ENCODE measurements around the gene CASP3.

Gene CASP3

DNA sequence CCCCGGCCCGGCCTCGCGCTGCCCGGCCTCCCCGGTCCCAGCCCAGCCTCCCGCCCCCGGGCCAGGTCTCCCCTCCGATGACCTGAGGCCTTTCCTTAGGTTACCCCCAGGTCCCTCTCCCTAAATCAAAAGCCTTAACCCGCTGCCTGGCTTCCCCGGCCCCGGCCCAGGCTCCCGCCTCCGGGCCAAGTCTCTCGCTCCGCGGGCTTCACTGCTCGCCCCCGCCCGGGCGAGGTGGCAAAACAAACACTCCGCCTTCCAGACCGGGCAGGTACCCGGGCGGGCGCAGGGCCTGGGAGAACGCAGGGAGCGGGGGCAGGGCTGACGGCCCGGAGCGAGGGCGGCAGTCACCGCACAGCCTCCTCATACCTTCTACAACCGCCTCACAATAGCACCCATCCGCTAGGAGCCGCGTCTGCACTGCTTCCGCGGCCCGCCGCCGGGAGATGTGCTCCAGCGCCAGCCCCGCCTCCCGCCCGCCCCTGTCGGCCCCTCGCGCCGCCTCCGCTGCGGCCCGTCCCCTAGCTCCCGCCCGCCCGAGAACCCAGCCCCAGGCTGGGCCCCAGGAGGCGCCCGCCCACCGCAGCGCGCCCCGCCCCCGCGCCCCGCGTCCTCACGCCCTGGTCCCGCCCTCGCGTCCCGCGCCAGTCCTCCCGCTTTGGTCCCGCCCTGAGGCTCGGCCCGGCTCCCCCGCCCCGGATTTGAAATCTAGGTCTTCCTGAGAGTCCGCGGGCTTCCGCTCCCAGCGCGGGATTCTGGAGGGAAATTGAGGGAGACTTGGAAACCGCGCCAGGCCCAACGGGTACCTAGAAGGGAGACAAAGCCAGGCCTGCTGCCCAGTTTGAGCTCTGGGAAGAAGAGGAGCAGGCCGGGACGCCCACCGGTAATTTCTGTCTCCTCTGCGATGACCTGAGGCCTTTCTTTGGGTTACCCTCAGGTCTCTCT, at the start of gene CASP3, which contains the start of gene PRIMPOL:
CASP3 (minus strand) TSS at position 422 of the 945 bp plus-strand sequence. CDS start 10,994 bp downstream, outside the sequence.
PRIMPOL (plus strand) TSS at position 713 of the 945 bp plus-strand sequence. CDS start 7,403 bp downstream, outside the sequence.
- Mint-ChIP-seq H3K4me1 (peaks cover 45% of the 10 kb centered on the region), H3K27me3 (no peaks in the 10 kb centered on the region), H3K4me3 (peak within 1 kb of the TSS; percentile 93), H3K9me3 (no peaks in the 10 kb centered on the region), H3K36me3 (peaks cover 23% of the 10 kb centered on the region), H3K27ac (peak within 1 kb of the TSS; percentile 85)
- ATAC-seq, result peak; percentile 98

DNA sequence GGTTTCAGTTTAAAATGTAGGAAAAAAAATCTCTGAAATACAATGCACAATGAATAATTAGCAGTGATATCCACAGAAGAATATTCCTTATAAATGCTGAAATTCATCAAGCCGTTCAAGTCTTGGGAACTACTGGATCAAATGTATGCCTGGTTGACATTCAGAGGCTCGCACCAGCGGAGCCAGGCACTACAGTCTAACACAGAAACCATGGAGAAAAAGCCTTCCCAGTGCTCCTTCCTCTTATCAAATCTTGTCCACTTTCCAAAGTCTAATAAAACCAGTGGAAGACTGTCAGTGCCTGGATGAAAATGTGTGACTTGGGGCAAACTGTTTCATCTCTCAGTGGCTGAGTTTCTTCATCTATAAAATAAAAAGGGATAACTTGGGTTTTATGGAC, 48.7 kb upstream of the CASP3 start:
- Mint-ChIP-seq H3K4me3 (no peak overlapping the region), H3K36me3 (peaks cover 11% of the 10 kb centered on the region), H3K9me3 (no peaks in the 10 kb centered on the region), H3K27me3 (no peaks in the 10 kb centered on the region), H3K4me1 (no peaks in the 10 kb centered on the region), H3K27ac (no peak overlapping the region)
- no peak for ATAC-seq

DNA sequence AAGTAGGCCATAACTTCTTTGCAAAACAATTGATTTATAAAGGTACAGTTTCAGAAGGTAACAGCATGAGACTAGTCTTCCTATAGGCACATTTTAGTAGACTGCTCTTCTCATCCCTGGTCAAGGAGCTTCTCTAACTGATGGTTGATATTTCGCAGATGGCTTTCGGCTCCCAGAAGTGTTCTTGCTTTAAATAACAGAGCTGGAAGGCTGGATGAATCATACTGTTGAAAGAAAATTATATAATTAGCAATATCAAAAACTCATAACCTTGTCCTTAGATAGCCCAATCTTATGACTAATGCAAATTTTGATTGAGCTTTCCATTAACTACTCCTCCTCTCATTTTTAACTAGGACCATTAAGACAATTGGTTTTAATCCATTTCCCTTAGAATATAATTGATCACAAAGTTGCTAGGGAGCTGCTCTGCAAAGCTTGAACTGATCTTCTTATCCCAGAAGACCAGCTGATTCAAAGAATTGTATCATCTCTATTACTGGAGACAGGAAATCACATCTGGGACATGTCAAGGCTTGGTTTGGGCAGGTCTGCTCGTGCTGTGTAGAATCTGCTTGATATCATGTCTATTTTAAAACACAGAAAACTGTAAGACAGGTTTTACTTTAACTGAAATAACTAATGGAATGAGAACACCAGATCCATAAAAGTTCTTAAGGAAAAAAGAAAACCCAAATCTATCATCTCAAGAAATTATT, 46.1 kb upstream of the CASP3 start:
- H3K36me3 Mint-ChIP-seq, result peaks cover 21% of the 10 kb centered on the region
- ATAC-seq, result no peak
- H3K4me3 Mint-ChIP-seq, result no peak overlapping the region
- H3K27ac Mint-ChIP-seq, result no peak overlapping the region
- no peaks in the 10 kb centered on the region for H3K27me3 Mint-ChIP-seq
- H3K4me1 Mint-ChIP-seq, result no peaks in the 10 kb centered on the region
- H3K9me3 Mint-ChIP-seq, result no peaks in the 10 kb centered on the region

DNA sequence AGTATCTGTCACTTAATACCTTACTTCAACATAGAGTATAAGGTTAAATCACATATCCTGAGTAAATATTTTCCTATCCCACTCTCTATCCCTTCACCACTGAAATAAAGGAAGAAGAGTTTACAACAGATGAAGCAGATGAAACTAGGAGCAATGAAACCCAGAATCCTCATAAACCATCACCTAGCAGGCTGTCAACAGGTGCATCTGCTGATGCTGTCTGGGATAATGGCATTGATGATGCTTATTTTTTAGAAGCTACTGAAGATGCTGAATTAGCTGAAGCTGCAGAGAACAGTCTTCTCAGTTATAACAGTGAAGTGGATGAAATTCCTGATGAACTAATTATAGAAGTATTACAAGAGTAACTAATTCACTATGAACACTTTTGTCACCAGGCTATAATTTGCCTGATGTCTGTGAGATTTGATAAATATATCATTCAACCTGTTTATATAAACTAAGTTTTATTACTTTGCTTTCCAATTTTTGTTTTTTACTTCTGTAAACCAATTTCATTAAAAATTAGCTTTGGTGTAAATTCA, 45.2 kb upstream of the CASP3 start:
- Mint-ChIP-seq H3K27me3 (no peaks in the 10 kb centered on the region), H3K4me3 (no peak overlapping the region), H3K9me3 (no peaks in the 10 kb centered on the region), H3K27ac (no peak overlapping the region), H3K36me3 (peaks cover 21% of the 10 kb centered on the region), H3K4me1 (no peaks in the 10 kb centered on the region)
- no peak for ATAC-seq

DNA sequence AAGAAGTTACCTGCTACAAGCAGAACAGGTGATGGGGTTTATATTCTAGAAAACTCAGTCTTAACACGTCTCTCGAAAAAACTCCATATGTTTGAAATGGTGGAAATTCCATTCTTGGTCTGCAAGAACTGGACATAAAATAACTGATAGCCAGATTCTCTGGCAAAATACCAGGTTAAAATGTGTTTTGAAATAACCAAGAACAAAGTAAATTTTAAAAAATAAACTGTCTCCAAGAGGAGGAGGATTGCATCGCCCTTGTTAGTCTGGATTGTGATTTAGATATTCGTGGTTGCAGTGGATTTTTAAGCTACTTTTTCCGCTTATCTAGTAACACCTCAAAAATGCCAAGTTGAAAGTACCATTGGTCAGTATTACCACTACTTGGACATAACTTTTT, 43.8 kb upstream of the CASP3 start:
- ATAC-seq, result no peak
- no peaks in the 10 kb centered on the region for H3K27me3 Mint-ChIP-seq
- H3K4me3 Mint-ChIP-seq, result no peak overlapping the region
- no peaks in the 10 kb centered on the region for H3K4me1 Mint-ChIP-seq
- H3K27ac Mint-ChIP-seq, result no peak overlapping the region
- peaks cover 21% of the 10 kb centered on the region for H3K36me3 Mint-ChIP-seq
- no peaks in the 10 kb centered on the region for H3K9me3 Mint-ChIP-seq

DNA sequence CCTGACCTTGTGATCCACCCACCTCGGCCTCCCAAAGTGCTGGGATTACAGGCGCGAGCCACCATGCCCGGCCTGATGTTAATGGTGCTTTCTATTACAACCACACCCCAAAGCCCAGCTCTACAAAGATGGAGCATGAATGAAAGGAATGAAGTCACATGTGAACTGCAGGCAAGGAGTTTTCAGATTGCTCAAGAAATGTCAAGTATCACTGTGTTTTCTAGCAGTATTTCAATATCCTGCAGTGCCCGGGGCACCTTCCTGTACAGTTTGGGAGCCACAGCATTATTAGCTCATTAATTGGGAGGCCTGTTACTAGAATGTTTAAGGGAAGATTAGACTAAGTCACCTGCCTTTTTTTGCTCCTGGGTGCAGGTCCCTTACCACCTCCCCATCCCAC, 40.4 kb upstream of the CASP3 start:
- ATAC-seq, result no peak
- peaks cover 40% of the 10 kb centered on the region for H3K36me3 Mint-ChIP-seq
- no peak overlapping the region for H3K4me3 Mint-ChIP-seq
- no peak overlapping the region for H3K27ac Mint-ChIP-seq
- H3K27me3 Mint-ChIP-seq, result no peaks in the 10 kb centered on the region
- no peaks in the 10 kb centered on the region for H3K4me1 Mint-ChIP-seq
- no peaks in the 10 kb centered on the region for H3K9me3 Mint-ChIP-seq

DNA sequence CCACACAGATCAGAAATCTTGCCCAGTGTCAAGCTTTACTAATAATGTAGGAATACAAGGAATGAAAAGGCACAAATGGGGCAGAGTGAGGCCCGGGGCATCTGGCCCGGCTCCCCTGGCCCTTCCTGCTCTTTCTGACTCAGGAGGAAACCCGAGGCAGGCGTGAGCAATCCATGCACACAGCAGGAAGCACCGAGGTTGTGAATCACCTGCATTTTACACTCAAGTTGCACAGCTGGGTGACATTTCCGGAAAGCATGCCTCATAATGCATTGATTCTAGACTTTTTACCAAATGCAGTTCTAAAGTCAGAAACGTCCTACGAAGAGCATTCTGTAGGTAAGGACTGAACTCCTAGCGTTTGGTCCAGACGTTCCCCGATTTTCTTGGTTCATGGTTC, 39.2 kb upstream of the CASP3 start:
- no peak overlapping the region for H3K4me3 Mint-ChIP-seq
- H3K9me3 Mint-ChIP-seq, result no peaks in the 10 kb centered on the region
- ATAC-seq, result no peak
- no peaks in the 10 kb centered on the region for H3K27me3 Mint-ChIP-seq
- H3K36me3 Mint-ChIP-seq, result peaks cover 30% of the 10 kb centered on the region
- H3K27ac Mint-ChIP-seq, result no peak overlapping the region
- H3K4me1 Mint-ChIP-seq, result no peaks in the 10 kb centered on the region

DNA sequence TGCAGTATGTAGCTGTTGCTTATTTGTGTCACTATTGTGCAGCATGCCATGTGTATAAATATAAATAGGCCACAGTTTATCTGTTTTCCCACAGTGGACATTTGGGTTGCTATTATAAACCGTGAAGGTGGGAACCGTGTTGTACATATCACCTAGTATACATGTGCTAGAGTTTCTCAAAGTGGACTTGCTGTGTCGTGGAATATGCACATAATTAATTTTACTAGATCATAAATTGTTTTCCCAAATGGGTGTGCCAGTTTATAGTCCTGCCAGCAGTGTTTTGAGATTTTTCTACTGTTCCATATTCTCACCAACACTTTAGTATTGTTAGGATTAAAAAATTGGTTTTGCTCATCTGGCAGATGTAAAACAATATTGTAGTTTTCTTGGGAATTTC, 38.8 kb upstream of the CASP3 start:
- H3K27me3 Mint-ChIP-seq, result no peaks in the 10 kb centered on the region
- no peaks in the 10 kb centered on the region for H3K4me1 Mint-ChIP-seq
- H3K36me3 Mint-ChIP-seq, result peaks cover 29% of the 10 kb centered on the region
- H3K4me3 Mint-ChIP-seq, result no peak overlapping the region
- no peak overlapping the region for H3K27ac Mint-ChIP-seq
- no peaks in the 10 kb centered on the region for H3K9me3 Mint-ChIP-seq
- no peak for ATAC-seq

DNA sequence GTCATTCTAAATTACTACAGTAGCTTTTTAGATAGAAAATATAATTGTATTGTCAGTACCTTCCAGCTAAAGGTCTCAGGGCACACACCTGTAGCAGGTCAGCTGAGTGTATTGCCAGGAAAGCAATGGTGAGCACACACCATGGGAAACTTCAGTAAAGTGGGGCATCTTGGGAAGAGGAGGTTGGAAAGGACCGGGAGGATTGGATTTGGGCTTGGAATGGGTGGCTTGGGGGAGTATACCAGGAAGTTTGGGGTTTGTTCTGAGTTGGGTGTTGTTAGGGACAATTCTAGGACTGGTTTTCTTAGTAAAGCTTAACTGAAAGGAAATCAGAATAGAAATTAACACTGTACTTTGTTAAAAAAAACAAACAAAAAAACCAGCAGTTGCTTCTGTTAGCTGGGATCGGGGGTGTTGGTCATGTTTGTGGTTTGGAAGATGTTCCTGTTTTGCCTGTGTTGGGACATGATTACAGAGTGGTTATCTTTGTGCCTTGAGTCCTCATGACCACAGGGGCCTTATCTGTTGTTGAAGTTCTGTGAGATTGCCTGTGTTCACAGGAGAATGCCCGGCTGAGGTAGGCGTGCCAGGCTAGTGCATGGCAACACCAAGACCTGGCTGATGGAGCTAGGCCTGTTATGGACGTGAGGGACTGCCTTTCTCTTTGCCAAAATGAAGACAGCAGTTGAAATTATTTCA, 35.4 kb upstream of the CASP3 start:
- Mint-ChIP-seq H3K4me1 (no peaks in the 10 kb centered on the region), H3K27me3 (no peaks in the 10 kb centered on the region), H3K36me3 (peaks cover 29% of the 10 kb centered on the region), H3K4me3 (no peak overlapping the region), H3K9me3 (no peaks in the 10 kb centered on the region), H3K27ac (no peak overlapping the region)
- ATAC-seq, result no peak

DNA sequence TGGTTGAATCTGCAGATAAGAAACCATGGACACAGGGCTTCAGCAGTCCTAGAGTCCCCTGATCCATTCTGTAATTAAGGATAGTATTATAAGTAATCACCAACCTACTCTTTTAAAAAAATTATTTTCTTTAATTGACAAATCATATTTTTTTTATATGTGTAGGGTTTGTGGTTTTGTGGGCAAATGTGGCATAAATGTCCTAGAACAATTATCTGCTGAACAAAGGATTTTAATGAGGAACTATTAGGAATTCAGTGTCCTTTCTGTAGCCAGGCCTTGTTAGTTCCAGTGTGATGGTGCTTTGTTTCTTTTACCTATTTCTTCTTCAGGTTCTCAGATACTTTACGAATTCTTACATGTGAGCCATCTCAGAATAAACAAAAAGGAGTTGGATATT, 32.7 kb upstream of the CASP3 start:
- no peaks in the 10 kb centered on the region for H3K9me3 Mint-ChIP-seq
- ATAC-seq, result no peak
- no peak overlapping the region for H3K4me3 Mint-ChIP-seq
- H3K27ac Mint-ChIP-seq, result no peak overlapping the region
- H3K4me1 Mint-ChIP-seq, result no peaks in the 10 kb centered on the region
- H3K27me3 Mint-ChIP-seq, result no peaks in the 10 kb centered on the region
- H3K36me3 Mint-ChIP-seq, result peaks cover 26% of the 10 kb centered on the region

DNA sequence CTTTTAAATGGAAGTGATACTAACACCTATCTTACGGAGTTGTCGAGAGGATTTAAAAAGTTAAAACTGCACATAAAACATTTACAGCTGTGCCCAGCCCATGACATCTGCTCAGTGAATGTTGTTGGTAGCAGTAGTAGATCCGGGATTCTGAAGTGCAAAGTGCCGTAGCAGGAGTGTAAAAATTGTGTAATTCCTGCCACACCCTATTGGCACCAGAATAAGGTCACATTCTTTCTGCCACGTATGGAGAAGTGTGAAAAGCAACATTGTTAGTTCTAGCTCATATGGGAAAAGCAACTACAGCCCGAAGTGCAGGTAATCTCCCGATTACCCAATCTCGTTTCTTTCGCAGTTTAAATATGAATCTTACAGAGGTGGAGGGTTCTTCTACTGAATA, 31.5 kb upstream of the CASP3 start:
- Mint-ChIP-seq H3K36me3 (peaks cover 19% of the 10 kb centered on the region), H3K9me3 (no peaks in the 10 kb centered on the region), H3K27ac (no peak overlapping the region), H3K4me1 (no peaks in the 10 kb centered on the region), H3K27me3 (no peaks in the 10 kb centered on the region), H3K4me3 (no peak overlapping the region)
- no peak for ATAC-seq

DNA sequence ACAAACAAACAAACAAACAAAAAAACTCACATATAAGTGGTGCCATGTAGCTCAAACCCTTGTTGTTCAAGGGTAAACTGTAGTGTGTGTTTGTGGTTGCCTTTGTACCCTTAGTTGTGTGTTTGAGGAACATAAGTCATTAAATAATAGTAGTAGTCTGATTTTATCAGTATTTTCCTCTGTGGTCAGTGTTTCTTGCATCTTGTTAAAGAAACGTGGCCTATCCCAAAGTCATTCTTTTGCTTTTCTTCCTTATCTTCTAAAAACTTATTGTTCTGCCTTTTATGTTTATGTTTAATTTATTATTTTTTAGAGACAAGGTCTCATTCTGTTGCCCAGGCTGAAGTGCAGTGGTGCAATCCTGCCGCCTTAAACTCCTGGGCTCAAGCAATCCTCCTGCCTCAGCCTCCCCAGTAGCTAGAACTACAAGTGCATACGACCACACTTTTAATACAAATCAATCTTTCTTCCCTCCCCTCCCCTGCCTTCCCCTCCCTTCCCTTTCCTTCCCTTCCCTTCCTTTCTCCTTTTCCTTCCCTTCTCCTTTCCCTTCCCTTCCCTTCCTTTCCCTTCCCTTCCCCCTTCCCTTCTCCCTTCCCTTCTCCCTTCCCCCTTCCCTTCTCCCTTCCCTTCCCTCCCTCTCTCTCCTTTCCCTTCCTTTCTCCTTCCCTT, 26.7 kb upstream of the CASP3 start:
- no peaks in the 10 kb centered on the region for H3K27me3 Mint-ChIP-seq
- no peaks in the 10 kb centered on the region for H3K4me1 Mint-ChIP-seq
- peaks cover 46% of the 10 kb centered on the region for H3K36me3 Mint-ChIP-seq
- no peak overlapping the region for H3K4me3 Mint-ChIP-seq
- H3K9me3 Mint-ChIP-seq, result no peaks in the 10 kb centered on the region
- ATAC-seq, result no peak
- no peak overlapping the region for H3K27ac Mint-ChIP-seq

DNA sequence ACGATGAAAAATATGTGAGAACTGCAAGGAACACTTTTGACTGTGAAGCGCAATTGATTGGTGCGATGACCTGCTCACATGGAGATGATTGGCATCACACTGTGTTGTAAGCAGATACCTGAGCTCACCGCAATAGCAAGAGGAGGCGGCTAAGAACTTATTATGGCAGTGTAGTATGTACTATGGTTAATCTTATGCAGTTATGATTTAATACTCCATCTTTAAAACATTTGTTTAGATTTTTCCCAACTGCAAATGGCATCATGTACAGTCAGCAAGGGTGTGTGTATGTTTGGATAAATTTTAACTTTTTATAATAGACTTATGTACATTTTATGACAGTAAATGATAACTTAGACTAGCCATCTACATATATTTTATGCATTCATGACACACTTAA, 25.8 kb upstream of the CASP3 start:
- H3K27me3 Mint-ChIP-seq, result no peaks in the 10 kb centered on the region
- H3K27ac Mint-ChIP-seq, result no peak overlapping the region
- ATAC-seq, result no peak
- no peaks in the 10 kb centered on the region for H3K9me3 Mint-ChIP-seq
- peaks cover 42% of the 10 kb centered on the region for H3K36me3 Mint-ChIP-seq
- no peak overlapping the region for H3K4me3 Mint-ChIP-seq
- H3K4me1 Mint-ChIP-seq, result no peaks in the 10 kb centered on the region

DNA sequence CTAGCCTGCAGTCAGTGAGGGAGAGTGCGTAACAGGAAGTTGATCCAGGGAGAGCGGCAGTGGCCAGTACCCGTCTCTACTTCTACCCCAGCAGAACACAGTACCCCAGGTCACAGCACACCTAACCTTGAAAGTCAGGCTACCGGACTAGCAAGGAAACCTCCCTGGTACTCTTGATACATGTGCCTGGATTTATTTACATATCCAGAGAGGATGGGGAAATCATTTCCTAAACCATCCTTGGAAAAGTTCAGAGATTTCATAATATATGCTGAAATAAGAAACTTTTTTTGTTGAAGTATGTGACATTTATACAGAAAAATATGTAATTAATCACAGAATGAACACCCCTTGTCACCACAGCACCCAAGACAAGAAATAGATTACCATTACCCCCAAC, 24.8 kb upstream of the CASP3 start:
- Mint-ChIP-seq H3K27me3 (no peaks in the 10 kb centered on the region), H3K27ac (no peak overlapping the region), H3K36me3 (peaks cover 44% of the 10 kb centered on the region), H3K4me3 (no peak overlapping the region), H3K4me1 (peaks cover 2% of the 10 kb centered on the region), H3K9me3 (no peaks in the 10 kb centered on the region)
- no peak for ATAC-seq

DNA sequence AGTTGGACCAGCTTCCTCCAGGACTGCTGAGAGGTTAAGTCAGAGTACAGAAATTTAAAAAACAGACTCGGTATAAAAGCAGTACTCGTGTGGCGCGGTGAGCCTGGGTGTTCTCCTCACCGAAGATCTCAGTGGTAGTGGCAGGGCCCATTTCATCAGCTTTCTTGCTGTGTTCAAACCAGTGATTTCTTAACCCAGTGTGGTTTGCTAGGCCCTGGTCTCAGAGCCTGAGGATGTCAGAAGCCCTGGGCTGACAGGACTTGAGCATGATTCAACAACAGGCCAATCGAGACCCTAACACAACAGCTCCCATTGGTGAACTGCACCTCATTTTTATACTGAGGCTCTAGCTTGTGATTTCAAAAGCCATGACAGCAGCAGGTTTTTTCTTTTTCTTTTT, 23.5 kb upstream of the CASP3 start:
- H3K36me3 Mint-ChIP-seq, result peaks cover 56% of the 10 kb centered on the region
- H3K27me3 Mint-ChIP-seq, result no peaks in the 10 kb centered on the region
- no peak for ATAC-seq
- H3K27ac Mint-ChIP-seq, result no peak overlapping the region
- H3K4me1 Mint-ChIP-seq, result peaks cover 14% of the 10 kb centered on the region
- no peaks in the 10 kb centered on the region for H3K9me3 Mint-ChIP-seq
- H3K4me3 Mint-ChIP-seq, result no peak overlapping the region
